ENCODE data around the gene PSMD11.

DNA sequence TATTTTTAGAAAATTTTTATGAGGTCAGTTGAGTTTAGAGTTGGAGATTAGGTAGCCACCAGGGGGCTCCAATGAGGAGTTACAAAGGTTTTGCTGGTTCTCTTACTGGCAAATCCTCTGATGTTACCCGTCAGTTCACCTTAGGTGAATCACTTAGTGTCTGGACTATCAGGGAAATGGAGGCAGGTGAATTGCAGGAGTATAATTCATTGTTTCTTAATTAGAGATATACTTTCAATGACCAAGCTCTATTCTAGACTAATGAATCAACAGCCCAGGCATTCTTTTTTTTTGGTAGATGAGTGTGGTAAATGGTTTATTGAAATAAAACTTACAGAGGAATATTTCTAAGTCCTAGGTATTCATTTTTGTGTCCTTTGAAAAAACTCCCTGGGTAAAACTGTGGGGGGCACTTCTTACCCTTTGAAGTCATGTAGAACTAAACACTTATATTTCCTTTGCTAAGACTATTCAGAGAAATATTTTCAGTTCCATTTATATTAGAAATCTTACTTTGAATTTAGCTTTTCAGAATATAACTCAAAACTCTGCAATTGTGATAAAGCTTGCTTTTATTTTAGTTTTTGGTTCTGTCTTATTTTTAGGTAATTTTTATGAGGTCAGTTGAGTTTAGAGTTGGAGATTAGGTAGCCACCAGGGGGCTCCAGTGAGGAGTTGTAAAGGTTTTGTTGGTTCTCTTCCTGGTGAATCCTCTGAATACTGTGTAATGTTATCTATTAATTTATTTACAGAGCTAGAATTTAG lies 17.7 kb downstream of the PSMD11 start:
- TF ChIP-seq, protein P1, sequence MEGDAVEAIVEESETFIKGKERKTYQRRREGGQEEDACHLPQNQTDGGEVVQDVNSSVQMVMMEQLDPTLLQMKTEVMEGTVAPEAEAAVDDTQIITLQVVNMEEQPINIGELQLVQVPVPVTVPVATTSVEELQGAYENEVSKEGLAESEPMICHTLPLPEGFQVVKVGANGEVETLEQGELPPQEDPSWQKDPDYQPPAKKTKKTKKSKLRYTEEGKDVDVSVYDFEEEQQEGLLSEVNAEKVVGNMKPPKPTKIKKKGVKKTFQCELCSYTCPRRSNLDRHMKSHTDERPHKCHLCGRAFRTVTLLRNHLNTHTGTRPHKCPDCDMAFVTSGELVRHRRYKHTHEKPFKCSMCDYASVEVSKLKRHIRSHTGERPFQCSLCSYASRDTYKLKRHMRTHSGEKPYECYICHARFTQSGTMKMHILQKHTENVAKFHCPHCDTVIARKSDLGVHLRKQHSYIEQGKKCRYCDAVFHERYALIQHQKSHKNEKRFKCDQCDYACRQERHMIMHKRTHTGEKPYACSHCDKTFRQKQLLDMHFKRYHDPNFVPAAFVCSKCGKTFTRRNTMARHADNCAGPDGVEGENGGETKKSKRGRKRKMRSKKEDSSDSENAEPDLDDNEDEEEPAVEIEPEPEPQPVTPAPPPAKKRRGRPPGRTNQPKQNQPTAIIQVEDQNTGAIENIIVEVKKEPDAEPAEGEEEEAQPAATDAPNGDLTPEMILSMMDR (IDR thresholded peaks at IDR 0.05), result peak; percentile 41 to 52 (median 43)
- no peak for TF ChIP-seq POLR2A (IDR thresholded peaks at IDR 0.05)
